Natural killer cell (primary cell): ENCODE results near the gene STAG1. TPM values are rescaled to one million over a fixed set of nuclear protein-coding genes. Genes with fewer than 3 reads are reported as not detected.

ENCODE experiments used
- ATAC-seq, 3 donors: fragments of 150-1000 bp in 2 of 3; fragments of 200-7000 bp in 1 of 3; cut with Tn5 transposase; 1 replicate in 1 of 3; 2 replicates in 2 of 3; pipeline ENCODE4 v1.10.0; 2021; ENCODE audit warnings: mild to moderate bottlenecking in 2 of 3, moderate library complexity in 2 of 3
- DNase-seq, 2 donors: peaks; one replicate each; pipeline versions ENCODE4 v3.0.0 to v3.0.0-alpha.2; 2013 to 2021; ENCODE audit warnings: mixed read lengths in 1 of 2
- H3K27ac ChIP-seq: one replicate; pipeline ENCODE4 v1.5.1; 2013; ENCODE audit warnings: mild to moderate bottlenecking, low read length
- H3K27me3 ChIP-seq: one replicate; pipeline ENCODE4 v1.6.1; 2013; ENCODE audit warnings: low read length; ENCODE audit not compliant: control insufficient read depth, insufficient read depth
- H3K36me3 ChIP-seq: one replicate; pipeline ENCODE4 v1.6.1; 2013; ENCODE audit warnings: low read length; ENCODE audit not compliant: control insufficient read depth, insufficient read depth
- H3K4me1 ChIP-seq: one replicate; pipeline ENCODE4 v1.6.1; 2013; ENCODE audit warnings: low read length; ENCODE audit not compliant: control insufficient read depth, insufficient read depth
- H3K4me3 ChIP-seq: one replicate; pipeline ENCODE4 v1.5.1; 2013; ENCODE audit warnings: low read length
- H3K9me3 ChIP-seq: one replicate; pipeline ENCODE4 v1.6.1; 2013; ENCODE audit warnings: low read length; ENCODE audit not compliant: control insufficient read depth, insufficient read depth
- H3K27ac Mint-ChIP-seq, 2 donors: one replicate each; pipeline ENCODE4 v1.8.0; 2022; ENCODE audit warnings: mild to moderate bottlenecking in 2 of 2, mixed read lengths in 2 of 2, moderate library complexity in 1 of 2
- H3K27me3 Mint-ChIP-seq, 2 donors: one replicate each; pipeline ENCODE4 v1.8.0; 2022; ENCODE audit warnings: low read depth in 2 of 2, mixed read lengths in 2 of 2
- H3K36me3 Mint-ChIP-seq: one replicate; pipeline ENCODE4 v1.8.0; 2022; ENCODE audit warnings: mixed read lengths
- H3K4me1 Mint-ChIP-seq, 2 donors: one replicate each; pipeline ENCODE4 v1.8.0; 2022; ENCODE audit warnings: mixed read lengths in 2 of 2
- H3K4me3 Mint-ChIP-seq: one replicate; pipeline ENCODE4 v1.8.0; 2022; ENCODE audit warnings: mild to moderate bottlenecking, moderate library complexity, mixed read lengths
- H3K9me3 Mint-ChIP-seq, 2 donors: one replicate each; pipeline ENCODE4 v1.8.0; 2022; ENCODE audit warnings: mixed read lengths in 2 of 2
- WGBS: methylation state at CpG from one replicate; pipeline ENCODE4 v1.1.7; 2013; ENCODE audit warnings: missing lambda C conversion rate; ENCODE audit not compliant: insufficient coverage; 5-methylcytosine and 5-hydroxymethylcytosine counted together
- intact Hi-C: fragments of 100-400 bp; cut with micrococcal nuclease; formaldehyde crosslinking; loops from one replicate; pipeline ENCODE4 v1.14.2; 2022
- total RNA-seq, 4 donors: library from RNA; stranded (reverse); fragments of 120-200 nt in 1 of 4; gene quantifications; one replicate each; pipeline versions ENCODE4 v1.2.3 to v1.2.4, GENCODE V29; 2013 to 2022
- TF ChIP-seq, protein P1 (sequence below): fragments of 200-600 bp; IDR thresholded peaks from one replicate; pipeline ENCODE4 v1.8.0; 2022; ENCODE audit warnings: antibody characterized with exemption

The STAG1 gene
- total RNA-seq, 3 donors from 2014 or later (not counting 1 experiment from before 2014, with no cell fraction given), result 55.1 to 66.2 (median 60.3) TPM

- TF ChIP-seq, protein P1, sequence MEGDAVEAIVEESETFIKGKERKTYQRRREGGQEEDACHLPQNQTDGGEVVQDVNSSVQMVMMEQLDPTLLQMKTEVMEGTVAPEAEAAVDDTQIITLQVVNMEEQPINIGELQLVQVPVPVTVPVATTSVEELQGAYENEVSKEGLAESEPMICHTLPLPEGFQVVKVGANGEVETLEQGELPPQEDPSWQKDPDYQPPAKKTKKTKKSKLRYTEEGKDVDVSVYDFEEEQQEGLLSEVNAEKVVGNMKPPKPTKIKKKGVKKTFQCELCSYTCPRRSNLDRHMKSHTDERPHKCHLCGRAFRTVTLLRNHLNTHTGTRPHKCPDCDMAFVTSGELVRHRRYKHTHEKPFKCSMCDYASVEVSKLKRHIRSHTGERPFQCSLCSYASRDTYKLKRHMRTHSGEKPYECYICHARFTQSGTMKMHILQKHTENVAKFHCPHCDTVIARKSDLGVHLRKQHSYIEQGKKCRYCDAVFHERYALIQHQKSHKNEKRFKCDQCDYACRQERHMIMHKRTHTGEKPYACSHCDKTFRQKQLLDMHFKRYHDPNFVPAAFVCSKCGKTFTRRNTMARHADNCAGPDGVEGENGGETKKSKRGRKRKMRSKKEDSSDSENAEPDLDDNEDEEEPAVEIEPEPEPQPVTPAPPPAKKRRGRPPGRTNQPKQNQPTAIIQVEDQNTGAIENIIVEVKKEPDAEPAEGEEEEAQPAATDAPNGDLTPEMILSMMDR, result no peak
- WGBS, result 92% methylated on average over 2 of the region's 3 CpGs
- Mint-ChIP-seq H3K27ac (peak overlapping the region in 1 of 2 donors; percentile 31), H3K36me3 (no peaks in the 10 kb centered on the region), H3K4me3 (no peak overlapping the region), H3K4me1 (peaks cover 0 to 15% of the 10 kb centered on the region in 2 donors), H3K27me3 (no peaks in the 10 kb centered on the region), H3K9me3 (no peaks in the 10 kb centered on the region)
- H3K4me3 ChIP-seq, result no peak overlapping the region
- ATAC-seq (no peak), DNase-seq (no peak)
- H3K27ac ChIP-seq, result no peak overlapping the region
- intact Hi-C loops, result no loop called here
- H3K9me3 ChIP-seq, result no peaks in the 10 kb centered on the region
- H3K4me1 ChIP-seq, result no peaks in the 10 kb centered on the region
- H3K27me3 ChIP-seq, result no peaks in the 10 kb centered on the region
- H3K36me3 ChIP-seq, result peaks cover 10% of the 10 kb centered on the region
Measured at GRCh38 chr3:136473716-136474326, 278.4 kb downstream of the STAG1 start.

GRCh38 chr3:136465296-136465695 lies 286.9 kb downstream of the STAG1 start:
- Mint-ChIP-seq H3K4me1 (peaks cover 18% of the 10 kb centered on the region in 2 donors), H3K9me3 (no peaks in the 10 kb centered on the region), H3K4me3 (no peak overlapping the region), H3K36me3 (peaks cover 14% of the 10 kb centered on the region), H3K27ac (no peak overlapping the region), H3K27me3 (no peaks in the 10 kb centered on the region)
- H3K4me3 ChIP-seq, result no peak overlapping the region
- ATAC-seq (no peak), DNase-seq (no peak)
- no peaks in the 10 kb centered on the region for H3K4me1 ChIP-seq
- H3K27ac ChIP-seq, result no peak overlapping the region
- 90% methylated on average over 4 of the region's 5 CpGs for WGBS
- intact Hi-C loops, result no loop called here
- no peaks in the 10 kb centered on the region for H3K27me3 ChIP-seq
- TF ChIP-seq, protein P1, result no peak
- H3K36me3 ChIP-seq, result peaks cover 11% of the 10 kb centered on the region
- no peaks in the 10 kb centered on the region for H3K9me3 ChIP-seq

GRCh38 chr3:136464502-136464901 lies 287.7 kb downstream of the STAG1 start:
- H3K4me1 Mint-ChIP-seq, result peaks cover 18 to 24% of the 10 kb centered on the region in 2 donors
- H3K9me3 Mint-ChIP-seq, result no peaks in the 10 kb centered on the region
- WGBS, result 91% methylated on average over 1 of the region's 2 CpGs
- intact Hi-C loops, result no loop called here
- H3K4me3 Mint-ChIP-seq, result no peak overlapping the region
- DNase-seq (no peak), ATAC-seq (no peak)
- H3K27me3 Mint-ChIP-seq, result no peaks in the 10 kb centered on the region
- peaks cover 14% of the 10 kb centered on the region for H3K36me3 Mint-ChIP-seq
- TF ChIP-seq, protein P1, result no peak
- peak overlapping the region in 1 of 2 donors; percentile 41 for H3K27ac Mint-ChIP-seq
- Histone ChIP-seq H3K27me3 (no peaks in the 10 kb centered on the region), H3K4me1 (no peaks in the 10 kb centered on the region), H3K4me3 (no peak overlapping the region), H3K27ac (no peak overlapping the region), H3K36me3 (peaks cover 11% of the 10 kb centered on the region), H3K9me3 (no peaks in the 10 kb centered on the region)

- Mint-ChIP-seq H3K4me1 (peaks cover 18 to 24% of the 10 kb centered on the region in 2 donors), H3K27me3 (no peaks in the 10 kb centered on the region), H3K27ac (no peak overlapping the region), H3K36me3 (peaks cover 14% of the 10 kb centered on the region), H3K9me3 (peaks cover 0 to 6% of the 10 kb centered on the region in 2 donors), H3K4me3 (no peak overlapping the region)
- intact Hi-C loops, result no loop called here
- TF ChIP-seq, protein P1, result no peak
- peaks cover 14% of the 10 kb centered on the region for H3K36me3 ChIP-seq
- DNase-seq (no peak), ATAC-seq (no peak)
- H3K27me3 ChIP-seq, result no peaks in the 10 kb centered on the region
- H3K27ac ChIP-seq, result no peak overlapping the region
- no peaks in the 10 kb centered on the region for H3K9me3 ChIP-seq
- H3K4me3 ChIP-seq, result no peak overlapping the region
- no peaks in the 10 kb centered on the region for H3K4me1 ChIP-seq
Measured at GRCh38 chr3:136463170-136463569, 289.0 kb downstream of the STAG1 start.
